HL-60 (cell line): ENCODE data around the gene HAUS2.

ENCODE experiments used
- DNase-seq, 2 experiments: peaks; one replicate each; pipeline ENCODE4 v3.0.0-alpha.2; 2010 to 2020; ENCODE audit warnings: low read depth in 1 of 2, low spot score in 1 of 2
- H3K27ac ChIP-seq: fragments of 250-450 bp; sonication (Bioruptor Pico); replicated peaks from 2 replicates; pipeline ENCODE4 v1.5.1; 2020; ENCODE audit warnings: mild to moderate bottlenecking, moderate library complexity
- H3K27me3 ChIP-seq: fragments of 250-450 bp; sonication (Bioruptor Pico); 2 replicates; pipeline ENCODE4 v1.5.1; 2021; ENCODE audit warnings: mild to moderate bottlenecking, moderate library complexity; ENCODE audit not compliant: insufficient read depth, poor library complexity, severe bottlenecking
- H3K4me3 ChIP-seq: replicated peaks from 2 replicates; pipeline ENCODE4 v1.5.1; 2011; ENCODE audit warnings: mild to moderate bottlenecking, control low read depth, low read length; ENCODE audit not compliant: insufficient read depth
- CTCF ChIP-seq: IDR thresholded peaks from one replicate; pipeline ENCODE4 v1.5.1; 2011; ENCODE audit warnings: low read length, control low read depth, inconsistent platforms; ENCODE audit not compliant: insufficient read depth
- GABPA ChIP-seq: IDR thresholded peaks from 2 replicates; pipeline ENCODE4 v1.6.1; 2012; ENCODE audit warnings: low read depth
- POLR2AphosphoS5 ChIP-seq: IDR thresholded peaks from 2 replicates; pipeline ENCODE4 v1.6.1; 2012; ENCODE audit warnings: low read depth
- REST ChIP-seq: IDR thresholded peaks from 2 replicates; pipeline ENCODE4 v1.6.1; 2012; ENCODE audit warnings: low read depth; ENCODE audit not compliant: insufficient replicate concordance
- SPI1 ChIP-seq: IDR thresholded peaks from 2 replicates; pipeline ENCODE4 v1.6.1; 2012; ENCODE audit warnings: low read depth, mild to moderate bottlenecking, borderline replicate concordance

HAUS2 gene

GRCh38 chr15:42581272-42581730 is 32.7 kb downstream of the HAUS2 start:
- Histone ChIP-seq H3K27me3 (no peaks in the 10 kb centered on the region), H3K27ac (no peak overlapping the region), H3K4me3 (peak overlapping the region; percentile 54)
- no peak for TF ChIP-seq CTCF
- TF ChIP-seq REST: no peak
- no peak for TF ChIP-seq POLR2AphosphoS5
- TF ChIP-seq SPI1: no peak
- TF ChIP-seq GABPA: no peak
- DNase-seq: peak in 1 of 2 experiments; percentile 82

- TF ChIP-seq REST (no peak), SPI1 (no peak), POLR2AphosphoS5 (no peak), CTCF (no peak), GABPA (no peak)
- DNase-seq: no peak
- Histone ChIP-seq H3K27ac (no peak overlapping the region), H3K4me3 (no peak overlapping the region), H3K27me3 (no peaks in the 10 kb centered on the region)
Measured at GRCh38 chr15:42582569-42583375, 34.1 kb downstream of the HAUS2 start.

GRCh38 chr15:42584031-42584765 is 35.6 kb downstream of the HAUS2 start:
- DNase-seq: no peak
- Histone ChIP-seq H3K27ac (no peak overlapping the region), H3K27me3 (no peaks in the 10 kb centered on the region), H3K4me3 (no peak overlapping the region)
- TF ChIP-seq REST (no peak), GABPA (no peak), POLR2AphosphoS5 (no peak), SPI1 (no peak), CTCF (no peak)
